SIG-M5 treated with dmso at 0.1 percent for 504 hours (cell line): ENCODE data around the gene VEGFD.

Experiments
- DNase-seq: peaks from one replicate; lab custom pipeline; 2025; ENCODE audit not compliant: unreplicated experiment; lab: John Stamatoyannopoulos, UW

VEGFD gene

GRCh38 chrX:15384304-15384703, at the start of gene VEGFD:
VEGFD (minus strand) TSS chrX:15384413; CDS start chrX:15383946, 467 bp downstream.
- DNase-seq = no peak

GRCh38 chrX:15430584-15430983, 46.4 kb upstream of the VEGFD start:
- no peak for DNase-seq

- DNase-seq = no peak
Observed at GRCh38 chrX:15430076-15430475, 45.9 kb upstream of the VEGFD start.

- DNase-seq = no peak
Observed at GRCh38 chrX:15425024-15425423, 40.8 kb upstream of the VEGFD start.

- no peak for DNase-seq
Observed at GRCh38 chrX:15418707-15419181, 34.5 kb upstream of the VEGFD start.

- DNase-seq = no peak
Observed at GRCh38 chrX:15418041-15418706, 34.0 kb upstream of the VEGFD start.

GRCh38 chrX:15416133-15416993, 32.1 kb upstream of the VEGFD start:
- peak; percentile 9 for DNase-seq

- no peak for DNase-seq
Observed at GRCh38 chrX:15413101-15413500, 28.9 kb upstream of the VEGFD start.

GRCh38 chrX:15410947-15411346, 26.7 kb upstream of the VEGFD start:
- no peak for DNase-seq

GRCh38 chrX:15410430-15410829, 26.2 kb upstream of the VEGFD start:
- DNase-seq = no peak

GRCh38 chrX:15405846-15406245, 21.6 kb upstream of the VEGFD start:
- no peak for DNase-seq

GRCh38 chrX:15404401-15405096, 20.3 kb upstream of the VEGFD start:
- DNase-seq = no peak

- DNase-seq = no peak
Observed at GRCh38 chrX:15401378-15401777, 17.2 kb upstream of the VEGFD start.

GRCh38 chrX:15399962-15400391, 15.8 kb upstream of the VEGFD start:
- no peak for DNase-seq

GRCh38 chrX:15398874-15399273, 14.7 kb upstream of the VEGFD start:
- no peak for DNase-seq

- DNase-seq = no peak
Observed at GRCh38 chrX:15395789-15396188, 11.6 kb upstream of the VEGFD start.

GRCh38 chrX:15391850-15392249, 7.6 kb upstream of the VEGFD start:
- DNase-seq = no peak

- no peak for DNase-seq
Observed at GRCh38 chrX:15382813-15383212, 1.4 kb downstream of the VEGFD start.

GRCh38 chrX:15376956-15377355, 7.3 kb downstream of the VEGFD start:
- DNase-seq = no peak

- DNase-seq = no peak
Observed at GRCh38 chrX:15373976-15374375, 10.2 kb downstream of the VEGFD start.

GRCh38 chrX:15366506-15367352, 17.5 kb downstream of the VEGFD start:
- peak; percentile 53 for DNase-seq
